Measurements from ENCODE around the gene SCGB1D2.

DNA sequence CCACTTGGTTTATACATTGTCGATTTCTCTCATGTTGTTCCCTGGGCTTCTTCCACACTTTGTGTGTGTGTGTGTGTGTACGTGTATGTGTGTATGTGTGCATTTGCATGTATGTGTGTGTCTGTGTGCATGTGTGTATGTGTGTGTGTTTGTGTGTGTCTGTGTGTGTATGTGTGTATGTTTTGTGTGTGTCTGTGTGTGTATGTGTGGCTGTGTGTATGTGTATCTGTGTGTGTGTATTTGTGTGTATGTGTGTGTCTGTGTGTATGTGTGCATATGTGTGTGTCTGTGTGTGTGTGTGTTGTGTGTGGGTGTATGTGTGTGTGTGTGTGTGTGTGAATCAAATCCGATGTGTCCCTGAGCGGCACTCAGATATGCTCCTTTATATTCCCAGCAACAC lies 4.5 kb upstream of the SCGB1D2 start:
- no peak for TF ChIP-seq POLR2A (IDR thresholded peaks at IDR 0.05; ENCODE audit: extremely low read depth, insufficient read length)
- TF ChIP-seq, protein P1, sequence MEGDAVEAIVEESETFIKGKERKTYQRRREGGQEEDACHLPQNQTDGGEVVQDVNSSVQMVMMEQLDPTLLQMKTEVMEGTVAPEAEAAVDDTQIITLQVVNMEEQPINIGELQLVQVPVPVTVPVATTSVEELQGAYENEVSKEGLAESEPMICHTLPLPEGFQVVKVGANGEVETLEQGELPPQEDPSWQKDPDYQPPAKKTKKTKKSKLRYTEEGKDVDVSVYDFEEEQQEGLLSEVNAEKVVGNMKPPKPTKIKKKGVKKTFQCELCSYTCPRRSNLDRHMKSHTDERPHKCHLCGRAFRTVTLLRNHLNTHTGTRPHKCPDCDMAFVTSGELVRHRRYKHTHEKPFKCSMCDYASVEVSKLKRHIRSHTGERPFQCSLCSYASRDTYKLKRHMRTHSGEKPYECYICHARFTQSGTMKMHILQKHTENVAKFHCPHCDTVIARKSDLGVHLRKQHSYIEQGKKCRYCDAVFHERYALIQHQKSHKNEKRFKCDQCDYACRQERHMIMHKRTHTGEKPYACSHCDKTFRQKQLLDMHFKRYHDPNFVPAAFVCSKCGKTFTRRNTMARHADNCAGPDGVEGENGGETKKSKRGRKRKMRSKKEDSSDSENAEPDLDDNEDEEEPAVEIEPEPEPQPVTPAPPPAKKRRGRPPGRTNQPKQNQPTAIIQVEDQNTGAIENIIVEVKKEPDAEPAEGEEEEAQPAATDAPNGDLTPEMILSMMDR (IDR thresholded peaks at IDR 0.05; ENCODE audit: low read depth, low read length), result no peak
- TF ChIP-seq, protein P2, sequence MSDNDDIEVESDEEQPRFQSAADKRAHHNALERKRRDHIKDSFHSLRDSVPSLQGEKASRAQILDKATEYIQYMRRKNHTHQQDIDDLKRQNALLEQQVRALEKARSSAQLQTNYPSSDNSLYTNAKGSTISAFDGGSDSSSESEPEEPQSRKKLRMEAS (IDR thresholded peaks at IDR 0.05; ENCODE audit: low read depth, low read length), result no peak

Data from NB4 (cell line).